ENCODE data around the gene INCA1.

INCA1 gene, protein sequence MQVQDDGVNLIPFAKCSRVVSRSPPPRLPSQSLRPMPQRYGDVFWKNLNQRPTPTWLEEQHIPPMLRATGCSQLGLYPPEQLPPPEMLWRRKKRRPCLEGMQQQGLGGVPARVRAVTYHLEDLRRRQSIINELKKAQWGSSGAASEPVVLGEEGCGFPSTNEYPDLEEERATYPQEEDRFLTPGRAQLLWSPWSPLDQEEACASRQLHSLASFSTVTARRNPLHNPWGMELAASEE

DNA sequence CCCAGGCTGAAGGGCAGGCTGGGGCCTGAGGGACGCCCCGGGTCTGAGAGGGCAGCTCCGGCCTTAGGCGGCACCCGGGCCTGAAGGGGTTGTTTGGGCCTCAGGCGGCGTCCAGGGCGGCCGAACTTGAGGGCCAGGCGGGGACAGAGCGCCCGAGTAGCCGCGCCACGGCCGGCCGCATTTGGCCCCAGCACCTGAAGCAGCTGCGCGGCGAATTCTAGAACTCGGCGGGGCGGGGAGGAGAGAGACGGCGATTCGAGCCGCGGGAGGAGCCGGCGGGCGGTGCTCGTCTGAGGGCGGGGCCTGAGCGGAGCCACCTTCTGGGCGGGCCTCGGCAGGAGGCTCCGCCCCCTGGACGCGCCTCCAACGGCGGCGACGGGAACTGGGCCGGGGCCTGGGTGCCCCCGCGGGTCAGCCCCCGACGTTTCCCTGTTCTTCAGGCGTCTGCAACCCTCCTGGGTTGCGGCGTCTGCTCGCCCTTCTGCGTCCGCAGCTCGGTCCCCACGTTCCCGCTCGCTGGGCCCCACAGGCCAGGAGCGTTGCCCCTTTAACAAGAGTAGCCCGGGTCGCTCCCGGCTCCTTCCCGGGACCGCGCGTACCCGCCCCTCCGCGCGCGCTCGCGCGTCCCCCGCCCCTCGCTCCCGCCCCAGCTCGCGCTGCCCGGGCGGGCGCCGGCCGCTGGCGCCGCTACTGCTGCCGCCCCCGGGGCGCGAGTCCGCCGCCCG lies at the start of gene INCA1, which contains the start of gene KIF1C:
Gene INCA1, minus strand, starts transcription at position 221 of the 725 bp plus-strand sequence. CDS start 3,085 bp downstream, outside the sequence.
Gene KIF1C, plus strand, starts transcription at position 649 of the 725 bp plus-strand sequence. CDS start 2,297 bp downstream, outside the sequence.
- TF ChIP-seq, protein P1, sequence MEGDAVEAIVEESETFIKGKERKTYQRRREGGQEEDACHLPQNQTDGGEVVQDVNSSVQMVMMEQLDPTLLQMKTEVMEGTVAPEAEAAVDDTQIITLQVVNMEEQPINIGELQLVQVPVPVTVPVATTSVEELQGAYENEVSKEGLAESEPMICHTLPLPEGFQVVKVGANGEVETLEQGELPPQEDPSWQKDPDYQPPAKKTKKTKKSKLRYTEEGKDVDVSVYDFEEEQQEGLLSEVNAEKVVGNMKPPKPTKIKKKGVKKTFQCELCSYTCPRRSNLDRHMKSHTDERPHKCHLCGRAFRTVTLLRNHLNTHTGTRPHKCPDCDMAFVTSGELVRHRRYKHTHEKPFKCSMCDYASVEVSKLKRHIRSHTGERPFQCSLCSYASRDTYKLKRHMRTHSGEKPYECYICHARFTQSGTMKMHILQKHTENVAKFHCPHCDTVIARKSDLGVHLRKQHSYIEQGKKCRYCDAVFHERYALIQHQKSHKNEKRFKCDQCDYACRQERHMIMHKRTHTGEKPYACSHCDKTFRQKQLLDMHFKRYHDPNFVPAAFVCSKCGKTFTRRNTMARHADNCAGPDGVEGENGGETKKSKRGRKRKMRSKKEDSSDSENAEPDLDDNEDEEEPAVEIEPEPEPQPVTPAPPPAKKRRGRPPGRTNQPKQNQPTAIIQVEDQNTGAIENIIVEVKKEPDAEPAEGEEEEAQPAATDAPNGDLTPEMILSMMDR (conservative IDR thresholded peaks at IDR 0.05), result no peak
- peak within 1 kb of the TSS; percentile 68 for H3K27ac ChIP-seq

DNA sequence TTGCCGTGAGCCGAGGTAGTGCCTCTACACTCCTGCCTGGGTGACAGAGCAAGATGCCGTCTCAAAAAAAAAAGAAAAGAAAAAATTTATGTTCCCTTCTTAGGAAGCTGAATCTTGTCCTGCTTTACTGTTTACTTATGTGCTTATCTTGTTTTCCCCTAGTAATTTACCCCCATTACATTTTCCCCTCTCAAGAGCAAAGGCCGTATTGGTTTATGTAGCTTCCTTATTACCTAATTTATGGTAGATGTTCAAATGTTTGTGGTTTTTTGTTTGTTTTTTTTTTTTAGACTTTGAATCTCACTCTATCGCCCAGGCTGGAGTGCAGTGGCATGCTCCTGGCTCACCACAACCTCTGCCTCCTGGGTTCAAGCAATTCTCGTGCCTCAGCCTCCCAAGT lies 48.2 kb upstream of the INCA1 start:
- H3K27ac ChIP-seq, result no peak overlapping the region
- TF ChIP-seq, protein P1 (conservative IDR thresholded peaks at IDR 0.05), result no peak

DNA sequence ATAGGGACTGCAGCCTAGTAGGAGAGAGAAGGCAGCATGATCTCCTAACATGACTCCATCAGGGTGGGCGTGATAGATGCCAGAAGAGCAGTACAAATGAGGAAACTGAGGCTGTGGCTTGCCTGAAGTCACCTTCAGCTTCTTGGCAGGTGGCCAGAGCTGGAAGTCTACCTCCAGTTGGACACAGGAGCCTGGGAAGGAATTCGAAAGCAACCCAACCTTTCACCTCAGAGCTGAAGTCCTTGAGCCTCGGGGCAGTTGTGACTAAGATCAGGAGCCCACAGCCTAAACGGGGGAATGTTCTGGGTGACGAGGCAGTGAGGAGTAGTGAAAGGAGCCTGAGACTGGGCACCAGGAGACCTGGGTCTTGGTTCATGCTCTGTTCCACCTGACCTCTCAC lies 47.3 kb upstream of the INCA1 start:
- H3K27ac ChIP-seq, result no peak overlapping the region
- TF ChIP-seq, protein P1 (conservative IDR thresholded peaks at IDR 0.05), result no peak

DNA sequence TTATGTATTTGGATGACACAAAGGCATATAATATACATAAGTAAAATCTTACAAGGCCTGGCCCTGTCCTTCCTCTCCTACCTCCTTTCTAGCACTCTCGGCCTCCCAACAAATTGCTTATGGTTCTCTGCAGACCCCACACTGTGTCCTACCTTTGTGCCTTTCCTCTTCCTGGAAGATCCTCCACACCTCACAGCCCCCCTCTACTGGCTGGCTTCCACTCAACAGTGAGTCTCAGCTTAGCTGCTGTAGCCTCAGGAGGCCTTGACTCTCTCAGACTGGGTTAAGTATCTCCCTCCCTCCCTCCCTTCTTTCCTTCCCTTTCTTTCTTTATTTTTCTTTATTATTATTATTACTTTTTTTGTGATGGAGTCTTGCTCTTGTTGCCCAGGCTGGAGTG lies 46.2 kb upstream of the INCA1 start:
- no peak overlapping the region for H3K27ac ChIP-seq
- TF ChIP-seq, protein P1 (conservative IDR thresholded peaks at IDR 0.05), result no peak

DNA sequence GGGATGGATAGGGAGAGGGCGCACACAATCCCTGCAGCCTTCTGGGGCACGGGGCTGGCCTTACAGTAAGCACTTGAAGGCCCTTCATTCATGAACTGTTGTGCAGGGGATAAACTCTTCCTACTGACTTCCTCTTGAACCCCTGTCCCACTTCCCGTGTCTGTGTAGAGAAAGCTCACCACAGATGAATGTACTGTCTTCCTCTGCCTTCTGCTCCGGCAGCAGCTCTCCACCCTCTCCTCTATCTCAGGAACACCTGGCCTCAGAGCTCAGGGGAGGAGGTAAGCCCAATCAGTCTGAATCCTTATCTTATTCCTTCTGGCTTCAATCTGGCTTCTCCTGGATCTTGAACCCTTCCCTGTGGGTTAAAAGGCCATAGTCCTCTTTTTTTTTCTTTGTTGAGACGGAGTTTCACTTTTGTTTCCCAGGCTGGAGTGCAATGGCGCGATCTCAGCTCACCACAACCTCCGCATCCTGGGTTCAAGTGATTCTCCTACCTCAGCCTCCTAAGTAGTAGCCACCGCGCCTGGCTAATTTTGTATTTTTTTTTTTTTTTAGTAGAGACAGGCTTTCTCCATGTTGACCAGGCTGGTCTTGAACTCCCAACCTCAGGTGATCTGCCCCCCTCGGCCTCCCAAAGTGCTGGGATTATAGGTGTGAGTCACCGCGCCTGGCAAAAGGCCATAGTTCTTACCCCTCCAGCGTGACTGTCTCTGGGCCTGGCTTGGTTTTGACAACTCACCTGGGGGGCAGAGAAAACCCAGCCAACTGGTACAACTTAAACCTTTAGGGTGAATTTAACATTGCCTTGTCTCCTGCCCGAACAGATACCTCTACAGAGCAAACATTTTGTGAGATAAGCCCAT lies 45.1 kb upstream of the INCA1 start:
- TF ChIP-seq, protein P1 (conservative IDR thresholded peaks at IDR 0.05), result no peak
- no peak overlapping the region for H3K27ac ChIP-seq

DNA sequence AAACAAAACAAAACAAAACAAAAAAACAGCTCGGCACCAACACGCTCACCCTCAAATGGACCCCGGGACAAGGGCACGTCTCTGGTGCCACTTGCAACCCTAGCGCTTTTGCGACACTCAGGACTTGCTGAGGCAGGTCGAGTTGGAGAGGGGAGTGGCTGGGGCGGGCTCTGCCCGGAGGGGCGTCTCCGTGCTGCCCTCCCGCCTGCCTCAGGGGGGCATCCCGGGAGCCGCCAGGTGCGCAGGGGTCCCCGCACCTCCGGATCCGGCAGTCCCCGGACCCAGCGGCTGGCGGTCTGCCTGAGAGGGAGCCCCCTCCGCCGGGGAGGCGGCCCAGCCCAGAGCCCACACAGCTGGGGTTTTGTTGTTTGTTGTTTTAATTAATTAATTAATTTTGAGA lies 38.0 kb upstream of the INCA1 start, which contains the start of gene SLC52A1:
Gene SLC52A1, minus strand, starts transcription at position 112 of the 400 bp plus-strand sequence. CDS start 820 bp downstream, outside the sequence.
- no peak within 1 kb of the TSS for H3K27ac ChIP-seq
- TF ChIP-seq, protein P1 (conservative IDR thresholded peaks at IDR 0.05), result no peak

DNA sequence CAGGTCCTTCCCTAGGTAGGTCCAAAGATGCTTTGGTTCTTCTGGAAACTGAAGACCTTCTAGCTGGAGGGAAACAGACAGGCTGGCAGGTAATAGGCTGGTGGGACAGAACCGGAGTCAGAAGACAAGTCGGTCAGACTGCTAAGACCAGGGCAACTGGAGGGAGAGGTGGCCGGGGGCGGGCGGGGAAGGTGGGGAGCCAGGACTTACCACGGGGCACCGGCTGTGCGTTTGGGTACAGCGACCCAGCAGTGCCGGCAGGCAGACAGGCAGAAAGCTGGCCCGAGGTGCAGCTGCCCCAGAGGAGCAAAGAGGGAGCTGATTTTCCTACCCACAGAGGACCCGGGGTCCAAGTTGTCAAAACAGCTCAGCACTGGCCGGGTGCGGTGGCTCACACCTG lies 37.3 kb upstream of the INCA1 start:
- TF ChIP-seq, protein P1 (conservative IDR thresholded peaks at IDR 0.05), result no peak
- H3K27ac ChIP-seq, result no peak overlapping the region

All from VCaP (cell line).